Measurements from ENCODE around the gene PSG11.
"Not testable (repeated sequence)": the region's sequence is repeated elsewhere in the genome, so short reads cannot be mapped to it uniquely, and the experiment has no call there.

DNA sequence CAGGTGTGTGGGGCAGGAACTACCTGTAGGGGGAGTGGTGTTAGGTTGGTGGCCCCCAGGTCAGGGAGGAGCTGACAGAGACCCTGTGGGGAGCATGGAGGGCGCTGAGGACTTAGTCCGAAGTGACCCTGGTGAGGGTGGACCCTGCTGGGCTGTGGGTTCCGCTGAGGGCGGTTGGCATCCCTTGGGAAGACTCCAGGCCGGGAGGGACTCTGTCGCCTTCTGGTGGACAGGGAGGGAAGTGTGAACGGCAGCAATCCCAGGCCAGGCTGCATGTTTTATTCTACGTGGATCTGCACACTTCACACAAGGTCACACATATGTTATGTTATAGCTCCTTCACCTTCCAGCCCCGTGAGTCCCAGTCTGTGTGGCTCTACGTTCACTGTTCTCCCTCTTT lies 1.7 kb upstream of the PSG11 start:
- TF ChIP-seq SPI1 (IDR thresholded peaks at IDR 0.05; ENCODE audit: low read depth, low read length); POLR2A (IDR thresholded peaks at IDR 0.05; ENCODE audit: low read depth, low read length); POLR2AphosphoS5 (IDR thresholded peaks at IDR 0.05; ENCODE audit: low read depth, low read length); TAF1 (IDR thresholded peaks at IDR 0.05; ENCODE audit: low read depth, low read length); PAX5 (IDR thresholded peaks at IDR 0.05; ENCODE audit: insufficient read depth, low read length, severe bottlenecking); POU2F2 (IDR thresholded peaks at IDR 0.05; ENCODE audit: low read depth, low read length): not testable (repeated sequence)

All from GM12891 (cell line).